Embryonic facial prominence (tissue), 1 donor: ENCODE results near the gene SLC6A5.

Source experiments
- DNase-seq: peaks from one replicate; pipeline ENCODE4 v3.0.0-alpha.2; 2016; ENCODE audit errors: extremely low spot score

Gene SLC6A5

GRCh38 chr11:20668844-20669819 lies 69.7 kb downstream of the SLC6A5 start, which contains the start of gene NELL1:
TSS of gene NELL1 (plus strand) at chr11:20669586.
- DNase-seq: no peak

- DNase-seq: no peak
Observed at GRCh38 chr11:20669820-20670684, 70.6 kb downstream of the SLC6A5 start.

- no peak for DNase-seq
Observed at GRCh38 chr11:20670932-20671403, 71.6 kb downstream of the SLC6A5 start.

GRCh38 chr11:20671856-20672546 lies 72.6 kb downstream of the SLC6A5 start:
- no peak for DNase-seq

- no peak for DNase-seq
Observed at GRCh38 chr11:20672575-20672974, 73.2 kb downstream of the SLC6A5 start.

GRCh38 chr11:20676658-20677057 lies 77.2 kb downstream of the SLC6A5 start:
- no peak for DNase-seq

GRCh38 chr11:20688761-20689160 lies 89.4 kb downstream of the SLC6A5 start:
- DNase-seq: no peak

- no peak for DNase-seq
Observed at GRCh38 chr11:20707876-20708275, 108.5 kb downstream of the SLC6A5 start.
